ENCODE results near the gene CAT.

DNA sequence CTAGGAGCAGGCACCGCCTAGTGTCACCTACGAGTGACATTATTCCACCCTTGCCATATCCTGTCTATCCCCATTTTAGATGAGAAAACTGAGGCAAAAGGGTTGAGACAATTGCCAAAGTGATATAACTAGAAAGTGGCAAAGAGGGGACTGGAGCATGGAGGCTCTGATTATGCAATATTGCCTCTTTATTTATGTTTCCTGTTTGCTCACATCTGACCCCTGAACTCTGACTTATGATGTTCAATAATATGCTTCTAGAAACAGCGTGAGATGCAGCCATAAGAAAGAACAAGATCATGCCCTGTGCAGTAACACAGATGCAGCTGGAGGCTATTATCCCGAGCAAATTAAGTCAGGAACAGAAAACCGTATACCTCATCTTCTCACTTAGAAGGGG is 67.1 kb downstream of the CAT start:
- TF ChIP-seq, protein P1, sequence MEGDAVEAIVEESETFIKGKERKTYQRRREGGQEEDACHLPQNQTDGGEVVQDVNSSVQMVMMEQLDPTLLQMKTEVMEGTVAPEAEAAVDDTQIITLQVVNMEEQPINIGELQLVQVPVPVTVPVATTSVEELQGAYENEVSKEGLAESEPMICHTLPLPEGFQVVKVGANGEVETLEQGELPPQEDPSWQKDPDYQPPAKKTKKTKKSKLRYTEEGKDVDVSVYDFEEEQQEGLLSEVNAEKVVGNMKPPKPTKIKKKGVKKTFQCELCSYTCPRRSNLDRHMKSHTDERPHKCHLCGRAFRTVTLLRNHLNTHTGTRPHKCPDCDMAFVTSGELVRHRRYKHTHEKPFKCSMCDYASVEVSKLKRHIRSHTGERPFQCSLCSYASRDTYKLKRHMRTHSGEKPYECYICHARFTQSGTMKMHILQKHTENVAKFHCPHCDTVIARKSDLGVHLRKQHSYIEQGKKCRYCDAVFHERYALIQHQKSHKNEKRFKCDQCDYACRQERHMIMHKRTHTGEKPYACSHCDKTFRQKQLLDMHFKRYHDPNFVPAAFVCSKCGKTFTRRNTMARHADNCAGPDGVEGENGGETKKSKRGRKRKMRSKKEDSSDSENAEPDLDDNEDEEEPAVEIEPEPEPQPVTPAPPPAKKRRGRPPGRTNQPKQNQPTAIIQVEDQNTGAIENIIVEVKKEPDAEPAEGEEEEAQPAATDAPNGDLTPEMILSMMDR (IDR thresholded peaks at IDR 0.05), result no peak
- no peak for TF ChIP-seq POLR2A (IDR thresholded peaks at IDR 0.05)

Measured in thyroid gland (tissue), 4 donors.